ENCODE results near the gene SERTAD1.
"Not testable (repeated sequence)": the region's sequence is repeated elsewhere in the genome, so short reads cannot be mapped to it uniquely, and the experiment has no call there.

DNA sequence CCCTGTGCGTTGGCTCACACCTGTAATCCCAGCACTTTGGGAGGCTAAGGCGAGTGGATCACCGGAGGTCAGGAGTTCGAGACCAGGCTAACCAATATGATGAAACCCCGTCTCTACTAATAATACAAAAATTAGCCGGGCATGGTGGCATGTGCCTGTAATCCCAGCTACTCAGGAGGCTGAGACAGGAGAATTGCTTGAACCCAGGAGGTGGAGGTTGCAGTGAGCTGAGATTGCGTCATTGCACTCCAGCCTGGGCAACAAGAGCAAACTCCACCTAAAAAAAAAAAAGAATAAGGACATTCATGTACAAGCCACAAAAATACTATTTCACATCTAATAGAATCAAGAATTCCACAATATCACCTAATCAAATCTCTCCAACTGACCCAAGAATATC lies 2.4 kb upstream of the SERTAD1 start:
- TF ChIP-seq, protein P1, sequence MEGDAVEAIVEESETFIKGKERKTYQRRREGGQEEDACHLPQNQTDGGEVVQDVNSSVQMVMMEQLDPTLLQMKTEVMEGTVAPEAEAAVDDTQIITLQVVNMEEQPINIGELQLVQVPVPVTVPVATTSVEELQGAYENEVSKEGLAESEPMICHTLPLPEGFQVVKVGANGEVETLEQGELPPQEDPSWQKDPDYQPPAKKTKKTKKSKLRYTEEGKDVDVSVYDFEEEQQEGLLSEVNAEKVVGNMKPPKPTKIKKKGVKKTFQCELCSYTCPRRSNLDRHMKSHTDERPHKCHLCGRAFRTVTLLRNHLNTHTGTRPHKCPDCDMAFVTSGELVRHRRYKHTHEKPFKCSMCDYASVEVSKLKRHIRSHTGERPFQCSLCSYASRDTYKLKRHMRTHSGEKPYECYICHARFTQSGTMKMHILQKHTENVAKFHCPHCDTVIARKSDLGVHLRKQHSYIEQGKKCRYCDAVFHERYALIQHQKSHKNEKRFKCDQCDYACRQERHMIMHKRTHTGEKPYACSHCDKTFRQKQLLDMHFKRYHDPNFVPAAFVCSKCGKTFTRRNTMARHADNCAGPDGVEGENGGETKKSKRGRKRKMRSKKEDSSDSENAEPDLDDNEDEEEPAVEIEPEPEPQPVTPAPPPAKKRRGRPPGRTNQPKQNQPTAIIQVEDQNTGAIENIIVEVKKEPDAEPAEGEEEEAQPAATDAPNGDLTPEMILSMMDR (IDR thresholded peaks at IDR 0.05; ENCODE audit: insufficient read depth, low read length, poor library complexity, severe bottlenecking), result not testable (repeated sequence)
- TF ChIP-seq EZH2phosphoT487 (conservative IDR thresholded peaks at IDR 0.05; ENCODE audit: low read length), result not testable (repeated sequence)

Data from SU-DHL-6 (cell line).